ENCODE measurements around the gene PCDHGB4.
"Not testable (repeated sequence)": the region's sequence is repeated elsewhere in the genome, so short reads cannot be mapped to it uniquely, and the experiment has no call there.

- TF ChIP-seq ZNF70 (CRISPR knock-in tag; IDR thresholded peaks at IDR 0.05); RARB (CRISPR knock-in tag; IDR thresholded peaks at IDR 0.05); CREB5 (CRISPR knock-in tag; IDR thresholded peaks at IDR 0.05; ENCODE audit: low read depth); PPARA (CRISPR knock-in tag; IDR thresholded peaks at IDR 0.05; ENCODE audit: borderline replicate concordance); OSR1 (CRISPR knock-in tag; IDR thresholded peaks at IDR 0.05); PATZ1 (CRISPR knock-in tag; IDR thresholded peaks at IDR 0.05; ENCODE audit: borderline replicate concordance); ARNTL (CRISPR knock-in tag; IDR thresholded peaks at IDR 0.05; ENCODE audit: borderline replicate concordance, low read depth); ISL1 (CRISPR knock-in tag; IDR thresholded peaks at IDR 0.05); TCF4 (CRISPR knock-in tag; IDR thresholded peaks at IDR 0.05; ENCODE audit: borderline replicate concordance); GLIS3 (CRISPR knock-in tag; IDR thresholded peaks at IDR 0.05); TSHZ2 (CRISPR knock-in tag; IDR thresholded peaks at IDR 0.05): not testable (repeated sequence)
These were observed 7.1 kb downstream of the PCDHGB4 start for GRCh38 chr5:141394401-141395187.

Measured in SK-N-SH treated with all-trans-retinoic acid at 6 μM for 48 hours (cell line).